ENCODE results near the gene ZBTB16. TPM values are rescaled to one million over a fixed set of nuclear protein-coding genes. Genes with fewer than 3 reads are reported as not detected.

Gene ZBTB16
- total RNA-seq, 1 donor from 2014 or later = 39.4 TPM

DNA sequence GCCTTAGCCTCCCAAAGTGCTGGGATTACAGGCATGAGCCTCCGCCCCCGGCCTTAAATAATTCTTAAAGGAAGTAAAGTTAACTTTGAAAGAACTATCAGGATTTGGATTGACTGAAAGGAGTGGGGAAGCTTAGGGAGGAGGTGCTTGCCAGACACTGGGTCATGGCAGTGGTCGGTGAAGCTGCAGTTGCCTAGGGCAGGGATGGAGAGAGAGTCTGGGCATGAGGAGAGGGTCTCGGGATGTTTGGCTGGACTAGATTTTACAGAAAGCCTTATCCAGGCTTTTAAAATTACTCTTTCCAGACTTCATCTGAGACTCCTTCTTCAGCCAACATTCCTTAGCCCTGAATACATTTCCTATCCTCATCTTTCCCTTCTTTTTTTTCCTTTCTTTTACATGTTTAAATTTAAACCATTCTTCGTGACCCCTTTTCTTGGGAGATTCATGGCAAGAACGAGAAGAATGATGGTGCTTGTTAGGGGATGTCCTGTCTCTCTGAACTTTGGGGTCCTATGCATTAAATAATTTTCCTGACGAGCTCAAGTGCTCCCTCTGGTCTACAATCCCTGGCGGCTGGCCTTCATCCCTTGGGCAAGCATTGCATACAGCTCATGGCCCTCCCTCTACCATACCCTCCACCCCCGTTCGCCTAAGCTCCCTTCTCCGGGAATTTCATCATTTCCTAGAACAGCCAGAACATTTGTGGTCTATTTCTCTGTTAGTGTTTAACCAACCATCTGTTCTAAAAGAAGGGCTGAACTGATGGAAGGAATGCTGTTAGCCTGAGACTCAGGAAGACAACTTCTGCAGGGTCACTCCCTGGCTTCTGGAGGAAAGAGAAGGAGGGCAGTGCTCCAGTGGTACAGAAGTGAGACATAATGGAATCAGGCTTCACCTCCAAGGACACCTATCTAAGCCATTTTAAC, 236.4 kb downstream of the ZBTB16 start, which contains the start of gene NNMT:
Gene NNMT (plus strand): TSS at position 724 of the 929 bp plus-strand sequence. CDS start 158 bp downstream, at position 882.
- Mint-ChIP-seq H3K4me3 (no peak within 1 kb of the TSS), H3K27ac (ENCODE audit: unreplicated experiment) (no peak within 1 kb of the TSS), H3K9me3 (peaks cover 9% of the 10 kb centered on the region), H3K36me3 (ENCODE audit: low read depth) (peaks cover 13% of the 10 kb centered on the region), H3K4me1 (no peaks in the 10 kb centered on the region), H3K27me3 (ENCODE audit: low read depth) (no peaks in the 10 kb centered on the region)
- TF ChIP-seq, protein P1, sequence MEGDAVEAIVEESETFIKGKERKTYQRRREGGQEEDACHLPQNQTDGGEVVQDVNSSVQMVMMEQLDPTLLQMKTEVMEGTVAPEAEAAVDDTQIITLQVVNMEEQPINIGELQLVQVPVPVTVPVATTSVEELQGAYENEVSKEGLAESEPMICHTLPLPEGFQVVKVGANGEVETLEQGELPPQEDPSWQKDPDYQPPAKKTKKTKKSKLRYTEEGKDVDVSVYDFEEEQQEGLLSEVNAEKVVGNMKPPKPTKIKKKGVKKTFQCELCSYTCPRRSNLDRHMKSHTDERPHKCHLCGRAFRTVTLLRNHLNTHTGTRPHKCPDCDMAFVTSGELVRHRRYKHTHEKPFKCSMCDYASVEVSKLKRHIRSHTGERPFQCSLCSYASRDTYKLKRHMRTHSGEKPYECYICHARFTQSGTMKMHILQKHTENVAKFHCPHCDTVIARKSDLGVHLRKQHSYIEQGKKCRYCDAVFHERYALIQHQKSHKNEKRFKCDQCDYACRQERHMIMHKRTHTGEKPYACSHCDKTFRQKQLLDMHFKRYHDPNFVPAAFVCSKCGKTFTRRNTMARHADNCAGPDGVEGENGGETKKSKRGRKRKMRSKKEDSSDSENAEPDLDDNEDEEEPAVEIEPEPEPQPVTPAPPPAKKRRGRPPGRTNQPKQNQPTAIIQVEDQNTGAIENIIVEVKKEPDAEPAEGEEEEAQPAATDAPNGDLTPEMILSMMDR (conservative IDR thresholded peaks at IDR 0.05) = no peak
- DNase-seq (ENCODE audit: low read depth, low spot score) = no peak

DNA sequence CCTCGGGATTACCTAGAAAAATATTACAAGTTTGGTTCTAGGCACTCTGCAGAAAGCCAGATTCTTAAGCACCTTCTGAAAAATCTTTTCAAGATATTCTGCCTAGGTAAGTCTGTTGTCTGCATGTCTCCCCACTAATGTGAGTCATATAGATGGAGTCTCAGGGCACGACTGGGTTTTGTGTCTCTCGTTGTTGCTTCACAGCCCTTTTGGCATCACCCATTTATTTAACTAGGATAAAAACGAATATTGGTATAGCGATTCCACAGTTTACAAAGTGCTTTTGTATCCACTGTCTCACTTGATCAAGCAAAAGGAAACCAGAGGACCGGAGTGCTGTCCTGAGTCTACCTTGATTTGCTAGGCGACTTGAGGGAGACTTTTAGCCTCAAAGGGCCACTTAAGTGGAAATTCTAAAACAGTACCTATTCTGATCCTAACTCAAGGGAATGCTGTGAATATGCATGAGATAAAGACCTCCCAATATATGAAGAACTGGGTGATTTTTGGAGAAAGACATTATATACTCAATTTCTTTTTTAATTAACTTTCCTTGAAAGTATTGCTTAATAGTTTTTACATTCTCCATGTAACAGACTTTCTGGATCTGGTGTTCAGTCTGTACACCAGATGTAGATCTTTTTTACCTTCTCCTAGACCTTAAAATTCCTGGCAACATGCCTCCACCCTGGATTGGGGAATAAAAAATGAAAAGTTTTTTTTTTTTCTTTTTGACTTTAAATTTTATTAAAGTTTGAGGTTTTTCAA, 237.3 kb downstream of the ZBTB16 start:
- peaks cover 13% of the 10 kb centered on the region for H3K36me3 Mint-ChIP-seq (ENCODE audit: low read depth)
- TF ChIP-seq, protein P1 (conservative IDR thresholded peaks at IDR 0.05) = no peak
- H3K4me1 Mint-ChIP-seq = no peaks in the 10 kb centered on the region
- peaks cover 12% of the 10 kb centered on the region for H3K9me3 Mint-ChIP-seq
- no peak overlapping the region for H3K27ac Mint-ChIP-seq (ENCODE audit: unreplicated experiment)
- no peak overlapping the region for H3K4me3 Mint-ChIP-seq
- DNase-seq (ENCODE audit: low read depth, low spot score) = no peak
- H3K27me3 Mint-ChIP-seq (ENCODE audit: low read depth) = no peaks in the 10 kb centered on the region

DNA sequence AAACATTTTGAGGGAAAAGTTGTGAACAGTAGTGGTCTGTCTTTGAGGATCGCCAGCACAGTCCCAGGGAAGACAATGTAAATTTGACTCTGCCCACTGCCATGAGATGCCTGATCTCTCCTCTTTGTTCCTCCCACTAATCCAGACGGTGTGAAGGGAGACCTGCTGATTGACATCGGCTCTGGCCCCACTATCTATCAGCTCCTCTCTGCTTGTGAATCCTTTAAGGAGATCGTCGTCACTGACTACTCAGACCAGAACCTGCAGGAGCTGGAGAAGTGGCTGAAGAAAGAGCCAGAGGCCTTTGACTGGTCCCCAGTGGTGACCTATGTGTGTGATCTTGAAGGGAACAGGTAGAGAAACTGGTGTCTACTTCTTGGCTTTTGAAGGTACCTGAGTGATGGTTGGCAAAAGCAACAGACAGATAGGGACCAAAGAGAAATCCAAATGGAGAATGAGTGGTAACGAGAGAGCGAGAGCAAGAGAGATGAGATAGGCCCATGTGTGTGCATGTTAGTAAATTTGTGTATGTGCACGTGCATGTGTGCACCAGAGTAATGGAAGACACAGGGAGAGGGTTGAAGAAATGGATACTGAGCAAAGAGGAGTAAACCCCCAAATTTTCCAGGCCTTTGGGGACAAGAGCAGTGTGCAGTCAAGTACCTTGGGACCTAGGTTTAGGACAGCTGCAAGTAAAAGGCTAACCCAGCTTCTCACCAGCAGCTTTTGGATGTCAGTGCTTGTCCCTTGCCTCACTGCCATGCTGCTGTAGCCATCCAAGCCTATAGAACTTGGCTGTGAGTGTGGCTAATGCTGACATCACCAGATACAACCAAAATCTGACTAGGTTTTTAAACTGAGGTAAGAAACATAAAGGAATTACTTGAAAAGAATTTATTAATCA, 238.5 kb downstream of the ZBTB16 start:
- Mint-ChIP-seq H3K27me3 (ENCODE audit: low read depth) (no peaks in the 10 kb centered on the region), H3K9me3 (peaks cover 12% of the 10 kb centered on the region), H3K4me3 (no peak overlapping the region), H3K27ac (ENCODE audit: unreplicated experiment) (no peak overlapping the region), H3K4me1 (no peaks in the 10 kb centered on the region), H3K36me3 (ENCODE audit: low read depth) (peaks cover 15% of the 10 kb centered on the region)
- DNase-seq (ENCODE audit: low read depth, low spot score) = no peak
- TF ChIP-seq, protein P1 (conservative IDR thresholded peaks at IDR 0.05) = no peak

DNA sequence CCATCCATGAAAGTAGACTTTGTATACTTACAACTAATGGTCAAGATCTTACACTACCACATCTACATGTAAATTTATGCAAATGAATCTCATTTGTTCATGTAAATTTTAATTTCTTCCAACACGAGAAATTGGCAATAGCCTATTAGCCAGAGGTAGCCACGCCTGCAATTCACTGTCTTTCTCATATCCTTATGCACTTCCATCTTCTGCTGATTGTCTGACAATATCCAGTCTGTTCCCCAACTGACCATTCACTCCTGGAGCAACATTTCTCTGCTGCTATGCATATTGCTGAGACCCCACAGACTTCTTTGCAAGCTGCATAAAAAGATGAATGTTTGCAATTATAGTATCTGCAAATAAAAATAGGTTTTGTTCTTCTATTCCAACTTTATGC, 239.2 kb downstream of the ZBTB16 start:
- no peaks in the 10 kb centered on the region for H3K27me3 Mint-ChIP-seq (ENCODE audit: low read depth)
- DNase-seq (ENCODE audit: low read depth, low spot score) = no peak
- H3K9me3 Mint-ChIP-seq = peaks cover 10% of the 10 kb centered on the region
- H3K4me1 Mint-ChIP-seq = no peaks in the 10 kb centered on the region
- peaks cover 15% of the 10 kb centered on the region for H3K36me3 Mint-ChIP-seq (ENCODE audit: low read depth)
- H3K27ac Mint-ChIP-seq (ENCODE audit: unreplicated experiment) = no peak overlapping the region
- no peak overlapping the region for H3K4me3 Mint-ChIP-seq
- TF ChIP-seq, protein P1 (conservative IDR thresholded peaks at IDR 0.05) = no peak

Other genes with a start within 250 kb of the ZBTB16 start
- gene USP28, start 184.1 kb upstream of the ZBTB16 start, total RNA-seq = 39.4 and 40.9 TPM in 2 replicates
- 0.26 and 0.52 TPM in 2 replicates for gene HTR3B, start 154.9 kb upstream of the ZBTB16 start, total RNA-seq
- 3.8 and 4.6 TPM in 2 replicates for gene HTR3A, start 84.6 kb upstream of the ZBTB16 start, total RNA-seq
- gene NNMT, start 236.7 kb downstream of the ZBTB16 start, total RNA-seq = 0.82 and 1.5 TPM in 2 replicates